ENCODE measurements around the gene F11R. TPM values are rescaled to one million over a fixed set of nuclear protein-coding genes. Genes with fewer than 3 reads are reported as not detected.

The F11R gene
- total RNA-seq, 2 experiments from 2014 or later, result 13.5 to 25.0 TPM

GRCh38 chr1:161044535-161044907, 23.6 kb upstream of the F11R start:
- CTCF ChIA-PET (ENCODE audit: unreplicated experiment), result no interaction called here
- peak overlapping the region; percentile 92 for H3K27ac ChIP-seq (ENCODE audit: low read depth, low read length, poor library complexity, severe bottlenecking)
- DNase-seq (ENCODE audit: low spot score), result no peak
- H3K36me3 ChIP-seq (ENCODE audit: insufficient read depth, low read length), result peaks cover 65% of the 10 kb centered on the region
- peaks cover 18% of the 10 kb centered on the region; the same call in 1 of the 2 replicates for H3K79me2 ChIP-seq (ENCODE audit: insufficient read depth, low read depth, low read length)
- no TSS peak for BruUV-seq (replicated peaks)
- H2AFZ ChIP-seq (ENCODE audit: low read length), result no peak overlapping the region; the same call in 1 of the 2 replicates
- H3K4me3 ChIP-seq (ENCODE audit: low read depth, low read length, poor library complexity, severe bottlenecking), result peak overlapping the region; percentile 81
- H4K20me1 ChIP-seq (ENCODE audit: insufficient read depth, low read length), result no peaks in the 10 kb centered on the region
- H3K9me2 ChIP-seq (ENCODE audit: insufficient read depth, low read length), result no peaks in the 10 kb centered on the region
- peaks cover 64% of the 10 kb centered on the region for H3K4me1 ChIP-seq (ENCODE audit: insufficient read depth, low read length, poor library complexity, severe bottlenecking)
- no peak for TF ChIP-seq EZH2phosphoT487 (IDR thresholded peaks at IDR 0.05; ENCODE audit: borderline replicate concordance, low read depth, low read length)
- no peak for TF ChIP-seq CTCF (conservative IDR thresholded peaks at IDR 0.05; ENCODE audit: low read length)
- H3K9me3 ChIP-seq (ENCODE audit: low read length), result no peaks in the 10 kb centered on the region
- POLR2A ChIA-PET, result interaction anchor here (0.5 to 5.0 kb wide), 9 partner anchors 12 to 841 kb away, joined by 3 to 42 read pairs (median 4); partner anchors contain the start of genes ARHGAP30, F11R, NIT1 and PFDN2
- intact Hi-C loops (cut with micrococcal nuclease; ENCODE audit: unreplicated experiment), result loop anchor here (2.0 kb wide), 1 partner anchor 52 kb away; no protein-coding TSS in a partner anchor
- peak overlapping the region; percentile 87 for H3K4me2 ChIP-seq (ENCODE audit: low read length)

DNA sequence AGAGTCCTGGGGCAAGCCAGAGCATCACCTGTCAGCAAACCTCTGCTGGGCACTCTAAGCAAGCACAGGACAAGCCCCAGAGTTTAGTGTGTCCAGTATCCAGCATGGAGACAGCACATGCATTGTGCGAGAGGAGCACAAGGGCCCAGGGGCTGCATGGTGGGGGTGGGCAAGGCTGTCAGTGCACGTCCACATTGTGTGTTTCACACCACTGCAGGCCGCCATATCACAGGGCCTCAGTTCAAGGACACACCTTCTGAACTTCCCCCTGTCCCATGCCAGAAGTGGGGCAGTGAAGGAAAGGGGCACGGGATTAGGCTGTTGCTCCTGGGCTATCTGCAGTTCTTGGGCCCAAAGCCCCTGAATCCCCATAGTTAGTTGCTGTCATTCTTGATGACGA, 18.6 kb upstream of the F11R start:
- Histone ChIP-seq H3K4me3 (ENCODE audit: low read depth, low read length, poor library complexity, severe bottlenecking) (peak overlapping the region; percentile 81), H3K36me3 (ENCODE audit: insufficient read depth, low read length) (peaks cover 64% of the 10 kb centered on the region), H3K9me2 (ENCODE audit: insufficient read depth, low read length) (no peaks in the 10 kb centered on the region), H3K4me2 (ENCODE audit: low read length) (peak overlapping the region; percentile 92), H3K4me1 (ENCODE audit: insufficient read depth, low read length, poor library complexity, severe bottlenecking) (peaks cover 74% of the 10 kb centered on the region), H4K20me1 (ENCODE audit: insufficient read depth, low read length) (no peaks in the 10 kb centered on the region), H3K9me3 (ENCODE audit: low read length) (no peaks in the 10 kb centered on the region; the same call in 1 of the 2 replicates), H3K79me2 (ENCODE audit: insufficient read depth, low read depth, low read length) (peaks cover 25% of the 10 kb centered on the region; the same call in 1 of the 2 replicates), H2AFZ (ENCODE audit: low read length) (no peak overlapping the region), H3K27ac (ENCODE audit: low read depth, low read length, poor library complexity, severe bottlenecking) (peak overlapping the region; percentile 57)
- DNase-seq (ENCODE audit: low spot score), result no peak
- POLR2A ChIA-PET, result interaction anchor here (1.3 to 1.9 kb wide), 3 partner anchors 7 to 26 kb away, joined by 3 to 7 read pairs (median 4); no protein-coding TSS in a partner anchor
- intact Hi-C loops (cut with micrococcal nuclease; ENCODE audit: unreplicated experiment), result loop anchor here (2.0 kb wide), 1 partner anchor 43 kb away; no protein-coding TSS in a partner anchor
- BruUV-seq (replicated peaks), result no TSS peak
- TF ChIP-seq CTCF (conservative IDR thresholded peaks at IDR 0.05; ENCODE audit: low read length) (no peak), EZH2phosphoT487 (IDR thresholded peaks at IDR 0.05; ENCODE audit: borderline replicate concordance, low read depth, low read length) (no peak)
- CTCF ChIA-PET (ENCODE audit: unreplicated experiment), result interaction anchor here (1.2 kb wide), 1 partner anchor 18 kb away, joined by 3 read pairs; the partner anchor contains the start of gene F11R

DNA sequence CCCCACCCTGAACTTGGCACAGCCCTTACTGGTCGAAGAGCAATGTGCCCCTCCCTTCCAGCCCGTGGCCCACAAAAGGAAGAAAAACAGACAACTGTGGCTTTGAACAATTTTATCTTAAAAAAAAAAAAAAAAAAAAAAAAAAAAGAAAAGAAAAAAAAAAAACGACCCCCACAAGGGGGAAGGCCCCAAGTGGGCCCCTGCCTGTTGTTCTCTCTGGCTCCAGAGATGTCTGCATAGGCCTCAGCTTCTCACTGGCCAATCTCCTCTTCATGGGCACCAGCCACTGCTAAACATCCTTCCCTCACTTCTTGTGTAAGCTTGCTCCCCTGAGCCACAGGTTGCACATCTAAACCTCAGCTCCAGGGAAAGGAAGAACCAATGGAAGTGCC, 18.2 kb upstream of the F11R start:
- peaks cover 64% of the 10 kb centered on the region for H3K36me3 ChIP-seq (ENCODE audit: insufficient read depth, low read length)
- H4K20me1 ChIP-seq (ENCODE audit: insufficient read depth, low read length), result no peaks in the 10 kb centered on the region
- H3K4me2 ChIP-seq (ENCODE audit: low read length), result peak overlapping the region; percentile 92
- H3K79me2 ChIP-seq (ENCODE audit: insufficient read depth, low read depth, low read length), result peaks cover 21% of the 10 kb centered on the region; the same call in 1 of the 2 replicates
- BruUV-seq (replicated peaks), result no TSS peak
- H3K4me1 ChIP-seq (ENCODE audit: insufficient read depth, low read length, poor library complexity, severe bottlenecking), result peaks cover 71% of the 10 kb centered on the region
- peak overlapping the region; percentile 14 for H2AFZ ChIP-seq (ENCODE audit: low read length)
- intact Hi-C loops (cut with micrococcal nuclease; ENCODE audit: unreplicated experiment), result loop anchor here (2.0 kb wide), 1 partner anchor 42 kb away; no protein-coding TSS in a partner anchor
- peak overlapping the region; percentile 57 for H3K27ac ChIP-seq (ENCODE audit: low read depth, low read length, poor library complexity, severe bottlenecking)
- no peaks in the 10 kb centered on the region for H3K9me2 ChIP-seq (ENCODE audit: insufficient read depth, low read length)
- POLR2A ChIA-PET, result interaction anchor here (0.6 to 1.9 kb wide), 5 partner anchors 8 to 366 kb away, joined by 3 to 7 read pairs (median 4); partner anchors contain the start of gene ARHGAP30
- H3K4me3 ChIP-seq (ENCODE audit: low read depth, low read length, poor library complexity, severe bottlenecking), result peak overlapping the region; percentile 81
- no peak for DNase-seq (ENCODE audit: low spot score)
- TF ChIP-seq CTCF (conservative IDR thresholded peaks at IDR 0.05; ENCODE audit: low read length) (no peak), EZH2phosphoT487 (IDR thresholded peaks at IDR 0.05; ENCODE audit: borderline replicate concordance, low read depth, low read length) (no peak)
- CTCF ChIA-PET (ENCODE audit: unreplicated experiment), result interaction anchor here (1.2 kb wide), 1 partner anchor 18 kb away, joined by 3 read pairs; the partner anchor contains the start of gene F11R
- H3K9me3 ChIP-seq (ENCODE audit: low read length), result no peaks in the 10 kb centered on the region; the same call in 1 of the 2 replicates

Measured in OCI-LY7 (cell line).